ENCODE data around the gene PAQR9.

DNA sequence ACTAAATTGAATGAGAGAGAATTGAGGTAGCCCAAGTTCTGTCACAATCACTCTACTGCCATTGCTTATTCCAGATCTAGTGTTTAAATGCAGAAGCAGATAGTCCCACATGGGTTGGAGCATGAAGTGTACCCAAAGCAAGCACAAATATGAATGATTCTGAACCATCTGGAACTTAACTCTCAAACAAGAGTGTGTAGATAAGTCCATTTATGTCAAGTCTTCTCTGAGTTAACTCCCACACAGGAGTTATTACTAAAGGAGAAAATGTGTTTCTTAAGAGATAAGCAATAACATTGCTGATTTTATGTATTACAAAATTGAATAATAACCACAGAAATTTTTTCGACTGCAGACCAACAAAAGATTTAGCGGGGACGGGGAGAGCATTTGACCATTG, 33.6 kb downstream of the PAQR9 start:
- TF ChIP-seq SP1 (IDR thresholded peaks at IDR 0.05; ENCODE audit: low read depth): no peak
- no peak for TF ChIP-seq POLR2AphosphoS5 (IDR thresholded peaks at IDR 0.05; ENCODE audit: low read depth, low read length)
- TF ChIP-seq, protein P1, sequence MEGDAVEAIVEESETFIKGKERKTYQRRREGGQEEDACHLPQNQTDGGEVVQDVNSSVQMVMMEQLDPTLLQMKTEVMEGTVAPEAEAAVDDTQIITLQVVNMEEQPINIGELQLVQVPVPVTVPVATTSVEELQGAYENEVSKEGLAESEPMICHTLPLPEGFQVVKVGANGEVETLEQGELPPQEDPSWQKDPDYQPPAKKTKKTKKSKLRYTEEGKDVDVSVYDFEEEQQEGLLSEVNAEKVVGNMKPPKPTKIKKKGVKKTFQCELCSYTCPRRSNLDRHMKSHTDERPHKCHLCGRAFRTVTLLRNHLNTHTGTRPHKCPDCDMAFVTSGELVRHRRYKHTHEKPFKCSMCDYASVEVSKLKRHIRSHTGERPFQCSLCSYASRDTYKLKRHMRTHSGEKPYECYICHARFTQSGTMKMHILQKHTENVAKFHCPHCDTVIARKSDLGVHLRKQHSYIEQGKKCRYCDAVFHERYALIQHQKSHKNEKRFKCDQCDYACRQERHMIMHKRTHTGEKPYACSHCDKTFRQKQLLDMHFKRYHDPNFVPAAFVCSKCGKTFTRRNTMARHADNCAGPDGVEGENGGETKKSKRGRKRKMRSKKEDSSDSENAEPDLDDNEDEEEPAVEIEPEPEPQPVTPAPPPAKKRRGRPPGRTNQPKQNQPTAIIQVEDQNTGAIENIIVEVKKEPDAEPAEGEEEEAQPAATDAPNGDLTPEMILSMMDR (IDR thresholded peaks at IDR 0.05 in 2 of 3, conservative IDR thresholded peaks at IDR 0.05 in 1 of 3; ENCODE audit: borderline replicate concordance in 1 of 3, insufficient read depth in 1 of 3, low read depth in 2 of 3, low read length in 2 of 3): no peak
- TF ChIP-seq ELF1 (IDR thresholded peaks at IDR 0.05; ENCODE audit: borderline replicate concordance, low read depth): no peak
- TF ChIP-seq EZH2 (IDR thresholded peaks at IDR 0.05): no peak
- no peak for TF ChIP-seq ZNF274 (IDR thresholded peaks at IDR 0.05; ENCODE audit: low read depth, low read length)
- TF ChIP-seq FOSL1 (IDR thresholded peaks at IDR 0.05; ENCODE audit: low read depth): no peak
- TF ChIP-seq, protein P2, sequence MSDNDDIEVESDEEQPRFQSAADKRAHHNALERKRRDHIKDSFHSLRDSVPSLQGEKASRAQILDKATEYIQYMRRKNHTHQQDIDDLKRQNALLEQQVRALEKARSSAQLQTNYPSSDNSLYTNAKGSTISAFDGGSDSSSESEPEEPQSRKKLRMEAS (IDR thresholded peaks at IDR 0.05): no peak
- TF ChIP-seq, protein P3, sequence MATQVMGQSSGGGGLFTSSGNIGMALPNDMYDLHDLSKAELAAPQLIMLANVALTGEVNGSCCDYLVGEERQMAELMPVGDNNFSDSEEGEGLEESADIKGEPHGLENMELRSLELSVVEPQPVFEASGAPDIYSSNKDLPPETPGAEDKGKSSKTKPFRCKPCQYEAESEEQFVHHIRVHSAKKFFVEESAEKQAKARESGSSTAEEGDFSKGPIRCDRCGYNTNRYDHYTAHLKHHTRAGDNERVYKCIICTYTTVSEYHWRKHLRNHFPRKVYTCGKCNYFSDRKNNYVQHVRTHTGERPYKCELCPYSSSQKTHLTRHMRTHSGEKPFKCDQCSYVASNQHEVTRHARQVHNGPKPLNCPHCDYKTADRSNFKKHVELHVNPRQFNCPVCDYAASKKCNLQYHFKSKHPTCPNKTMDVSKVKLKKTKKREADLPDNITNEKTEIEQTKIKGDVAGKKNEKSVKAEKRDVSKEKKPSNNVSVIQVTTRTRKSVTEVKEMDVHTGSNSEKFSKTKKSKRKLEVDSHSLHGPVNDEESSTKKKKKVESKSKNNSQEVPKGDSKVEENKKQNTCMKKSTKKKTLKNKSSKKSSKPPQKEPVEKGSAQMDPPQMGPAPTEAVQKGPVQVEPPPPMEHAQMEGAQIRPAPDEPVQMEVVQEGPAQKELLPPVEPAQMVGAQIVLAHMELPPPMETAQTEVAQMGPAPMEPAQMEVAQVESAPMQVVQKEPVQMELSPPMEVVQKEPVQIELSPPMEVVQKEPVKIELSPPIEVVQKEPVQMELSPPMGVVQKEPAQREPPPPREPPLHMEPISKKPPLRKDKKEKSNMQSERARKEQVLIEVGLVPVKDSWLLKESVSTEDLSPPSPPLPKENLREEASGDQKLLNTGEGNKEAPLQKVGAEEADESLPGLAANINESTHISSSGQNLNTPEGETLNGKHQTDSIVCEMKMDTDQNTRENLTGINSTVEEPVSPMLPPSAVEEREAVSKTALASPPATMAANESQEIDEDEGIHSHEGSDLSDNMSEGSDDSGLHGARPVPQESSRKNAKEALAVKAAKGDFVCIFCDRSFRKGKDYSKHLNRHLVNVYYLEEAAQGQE (IDR thresholded peaks at IDR 0.05; ENCODE audit: low read depth): no peak
- no peak for TF ChIP-seq JUND (IDR thresholded peaks at IDR 0.05)
- TF ChIP-seq YY1 (IDR thresholded peaks at IDR 0.05; ENCODE audit: extremely low read depth, insufficient replicate concordance, low read depth, low read length): no peak
